Stimulated activated CD8-positive, alpha-beta memory T cell treated with anti-CD3 and anti-CD28 coated beads, Interleukin-4, amount 100 ng/mL, for 24 hours (primary cell): ENCODE measurements around the gene CEP76.
"Not testable (repeated sequence)": the region's sequence is repeated elsewhere in the genome, so short reads cannot be mapped to it uniquely, and the experiment has no call there.

Source experiments
- DNase-seq: peaks from one replicate; pipeline ENCODE4 v3.0.0-alpha.2; 2020; ENCODE audit warnings: low read depth

The CEP76 gene

DNA sequence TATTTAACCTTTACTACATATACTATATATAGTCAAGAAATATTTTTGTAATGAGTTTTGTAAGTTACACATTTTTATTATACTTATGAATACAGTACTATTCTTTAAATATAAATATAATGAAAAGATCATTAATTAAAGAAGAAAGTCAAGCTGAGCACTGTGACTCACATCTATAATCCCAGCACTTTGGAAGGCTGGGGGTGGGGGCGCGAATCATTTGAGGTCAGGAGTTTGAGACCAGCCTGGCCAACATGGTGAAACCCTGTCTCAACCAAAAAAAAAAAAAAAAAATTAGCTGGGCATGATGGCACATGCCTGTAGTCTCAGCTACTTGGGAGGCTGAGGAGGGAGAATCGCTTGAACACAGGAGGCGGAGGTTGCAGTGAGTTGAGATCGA, 58.8 kb downstream of the CEP76 start:
- not testable (repeated sequence) for DNase-seq

DNA sequence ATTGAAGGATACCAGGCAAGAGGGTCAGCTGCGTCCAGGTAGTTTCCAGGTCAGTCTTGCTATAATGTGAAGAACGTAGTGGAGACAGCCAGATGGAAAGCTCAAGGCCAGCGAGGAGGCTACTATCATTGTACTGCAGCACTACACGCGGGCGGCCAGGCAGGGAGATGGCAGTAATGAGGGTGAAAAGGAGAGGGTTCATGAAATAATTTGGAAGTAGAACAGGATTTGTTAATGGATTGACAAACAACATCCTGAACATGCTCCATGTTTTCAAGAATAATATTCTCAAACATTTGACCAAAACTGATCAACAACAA, 61.7 kb downstream of the CEP76 start:
- DNase-seq: no peak

DNA sequence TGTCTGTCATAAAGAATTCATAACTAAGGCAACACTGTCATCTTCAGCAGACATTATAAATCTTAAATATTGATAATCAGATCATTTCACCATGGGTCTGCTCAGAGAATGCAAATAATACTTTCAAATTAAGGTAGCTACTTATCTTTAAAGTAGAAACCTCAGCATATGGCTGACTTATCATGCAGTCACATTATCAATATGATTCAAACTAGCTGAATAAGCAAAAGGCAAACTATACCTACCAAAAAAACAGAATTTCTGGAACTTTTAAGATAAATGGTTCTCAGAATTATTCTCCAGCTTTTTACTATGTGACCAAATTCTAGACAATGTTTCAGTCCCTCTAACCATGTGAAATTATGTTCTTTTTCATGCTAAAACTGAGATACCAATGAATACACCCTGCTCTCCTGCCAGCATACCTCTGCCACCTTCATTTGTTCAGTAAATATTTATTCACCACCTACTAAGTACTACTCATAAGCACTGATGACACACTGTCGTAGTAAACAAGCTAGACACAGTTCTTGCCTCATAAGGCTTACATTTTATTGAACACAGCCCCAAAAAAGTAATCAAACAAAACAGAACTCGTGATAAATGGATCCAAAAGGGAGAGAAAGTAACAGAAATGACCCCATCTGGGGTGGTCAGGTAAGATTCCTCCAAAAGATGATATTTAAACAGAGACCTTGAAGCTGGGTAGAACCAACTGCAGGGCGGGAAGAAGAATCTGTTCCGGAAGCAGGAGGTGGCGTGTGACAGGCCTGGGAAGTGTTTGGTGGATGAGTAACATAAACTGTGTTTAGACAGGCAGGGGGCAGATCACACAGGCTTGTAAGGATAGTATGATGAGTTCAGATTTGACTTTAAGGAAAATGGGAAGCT, 62.3 kb downstream of the CEP76 start:
- no peak for DNase-seq

DNA sequence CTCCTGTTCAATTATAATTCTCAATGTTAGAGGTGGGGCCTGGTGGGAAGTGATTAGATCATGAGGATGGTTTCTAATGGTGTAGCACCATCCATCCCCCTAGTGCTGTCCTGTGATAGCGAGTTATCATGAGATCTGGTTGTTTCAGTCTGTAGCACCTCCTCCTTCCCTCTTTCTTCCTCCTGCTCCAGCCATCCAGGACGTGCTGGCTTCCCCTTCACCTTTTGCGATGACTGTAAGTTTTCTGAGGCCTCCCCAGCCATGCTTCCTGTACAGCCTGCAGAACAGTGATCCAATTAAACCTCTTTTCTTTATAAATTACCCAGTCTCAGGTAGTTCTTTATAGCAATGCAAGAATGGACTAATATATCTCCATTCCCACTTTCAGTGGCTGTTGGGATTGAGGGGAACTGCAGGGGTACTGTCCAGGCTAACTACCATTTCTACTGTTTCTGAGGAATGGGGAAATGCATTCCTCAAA, 63.8 kb downstream of the CEP76 start:
- no peak for DNase-seq

DNA sequence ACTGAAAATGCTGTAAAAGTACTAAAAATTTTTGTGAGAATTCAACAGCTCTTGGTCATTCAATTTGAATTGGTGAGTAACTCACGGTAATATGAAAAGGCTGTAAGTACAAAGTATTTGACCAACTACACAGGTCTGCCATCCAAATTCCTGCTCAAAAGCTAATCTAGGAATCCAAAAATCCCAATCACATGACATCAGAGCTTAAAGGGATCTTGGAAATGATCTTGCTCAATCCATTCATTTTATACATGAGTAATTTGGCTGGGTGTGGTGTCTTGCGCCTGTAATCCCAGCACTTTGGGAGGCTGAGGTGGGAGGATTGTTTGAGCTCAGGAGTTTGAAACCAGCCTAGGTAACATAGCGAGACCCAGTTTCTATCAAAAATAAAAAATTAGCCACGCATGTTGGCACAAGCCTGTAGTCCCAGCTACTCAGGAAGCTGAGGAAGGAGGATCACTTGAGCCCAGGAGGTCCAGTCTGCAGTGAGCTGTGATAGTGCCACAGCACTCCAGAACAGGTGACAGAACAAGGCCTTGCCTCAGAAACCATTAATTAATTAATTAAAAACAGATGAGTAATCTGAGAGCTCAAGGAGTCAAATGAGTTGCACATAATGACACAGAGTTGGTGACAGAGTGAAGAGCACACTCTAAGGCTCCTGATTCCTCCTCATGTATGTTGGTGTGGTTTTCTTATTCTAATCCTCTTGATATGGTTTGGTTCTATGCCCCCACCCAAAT, 64.5 kb downstream of the CEP76 start:
- DNase-seq: no peak

DNA sequence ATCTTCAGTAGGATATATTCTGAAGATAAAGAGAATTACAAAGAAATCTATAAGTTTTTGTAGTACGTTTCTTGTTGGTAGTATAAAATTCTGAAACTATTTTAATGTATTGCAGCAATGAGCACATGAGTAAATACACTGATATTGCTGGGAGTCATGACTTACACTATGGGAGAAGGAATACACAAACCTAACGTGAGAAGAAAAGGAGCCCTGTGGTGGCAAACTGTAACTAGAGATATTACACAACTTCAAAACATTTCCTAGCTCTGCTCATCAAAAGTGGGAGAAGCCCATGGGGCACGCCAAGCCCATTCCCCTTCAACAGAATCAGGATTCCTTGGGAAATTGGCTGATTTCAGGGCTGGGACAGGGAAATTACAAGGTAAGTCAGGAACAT, 65.1 kb downstream of the CEP76 start:
- no peak for DNase-seq

DNA sequence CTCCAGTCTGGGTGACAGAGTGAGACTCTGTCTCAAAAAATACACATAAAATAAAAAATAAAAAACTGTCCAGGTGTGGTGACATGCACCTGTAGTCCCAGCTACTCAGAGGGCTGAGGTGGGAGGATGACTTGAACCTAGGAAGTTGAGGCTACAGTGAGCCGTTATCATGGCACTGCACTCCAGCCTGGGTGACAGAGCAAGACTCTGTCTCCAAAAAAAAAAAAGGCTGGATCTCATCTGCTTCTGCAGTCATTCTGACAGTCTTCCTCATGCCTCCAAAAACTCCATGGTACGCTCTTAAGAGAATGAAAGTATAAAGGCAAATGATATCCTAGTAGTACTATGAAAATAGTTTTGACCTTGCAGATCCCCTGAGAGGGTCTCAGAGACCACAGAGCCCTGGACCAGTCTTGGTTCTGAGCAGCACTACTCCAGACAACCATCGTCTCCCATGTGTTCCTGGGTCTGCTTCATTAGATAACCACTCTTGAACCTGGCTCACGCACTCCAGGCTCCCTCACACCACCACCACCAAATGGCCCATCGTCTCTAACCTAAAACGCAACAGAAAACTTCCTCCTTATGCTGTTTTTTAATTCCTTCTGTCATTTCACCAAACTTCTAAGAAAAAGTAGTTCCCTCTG, 70.6 kb downstream of the CEP76 start:
- no peak for DNase-seq

DNA sequence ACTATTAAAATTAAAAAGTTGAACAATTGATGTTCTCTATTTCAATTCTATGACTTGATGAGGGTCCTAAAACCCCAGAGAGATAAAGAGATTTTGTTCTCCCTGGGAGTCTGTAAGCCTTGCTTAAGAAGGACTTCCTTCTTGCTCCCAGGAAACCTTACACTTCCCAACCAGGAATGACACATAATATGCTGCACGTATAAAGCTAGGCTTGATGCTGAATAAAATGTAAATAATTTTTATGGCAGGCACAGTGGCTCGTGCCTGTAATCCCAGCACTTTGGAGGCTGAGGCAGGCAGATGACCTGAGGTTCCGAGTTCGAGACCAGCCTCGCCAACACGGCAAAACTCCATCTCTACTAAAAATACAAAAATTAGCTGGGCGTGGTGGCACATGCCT, 72.4 kb downstream of the CEP76 start:
- DNase-seq: no peak

DNA sequence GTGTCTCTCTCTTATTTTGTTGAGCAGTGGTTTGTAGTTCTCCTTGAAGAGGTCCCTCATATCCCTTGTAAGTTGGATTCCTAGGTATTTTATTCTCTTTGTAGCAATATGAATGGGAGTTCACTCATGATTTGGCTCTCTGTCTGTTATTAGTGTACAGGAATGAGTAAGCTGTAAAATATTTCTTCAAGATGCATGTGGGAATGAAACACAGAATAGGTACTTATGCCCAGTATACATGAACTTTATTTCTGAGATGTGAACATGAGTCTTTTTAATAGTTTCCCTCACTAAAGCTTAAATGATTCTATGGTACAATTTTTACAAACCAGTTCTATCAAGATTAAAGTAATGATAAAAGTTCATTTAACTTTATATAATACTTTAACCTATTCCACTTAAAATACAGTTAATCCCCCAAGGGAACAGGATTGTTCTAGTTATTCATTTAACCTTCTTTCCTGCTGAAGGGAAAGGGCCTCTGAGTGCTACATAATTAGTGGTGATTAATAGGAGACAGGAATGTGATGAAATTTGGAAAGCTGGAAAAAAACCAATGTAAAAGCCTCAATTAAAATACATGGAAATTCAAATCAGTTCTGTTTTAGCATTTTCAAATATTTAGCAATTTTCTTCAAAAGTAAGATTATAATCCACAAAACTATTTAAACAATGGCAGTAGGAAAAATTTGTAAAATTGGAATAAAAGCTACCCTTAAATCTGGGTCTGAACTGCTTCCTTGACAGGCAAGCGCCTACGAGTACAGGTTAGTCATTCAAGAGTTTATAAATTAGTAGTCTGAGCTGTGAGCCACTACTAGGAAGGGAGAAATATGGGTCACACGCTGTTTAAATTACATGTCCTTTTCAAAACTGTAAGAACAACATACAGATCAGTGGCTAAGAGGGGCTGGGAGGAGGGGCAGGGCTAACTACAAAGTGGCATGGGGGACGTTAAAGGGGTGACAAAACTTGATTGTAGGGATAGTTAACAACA, 73.5 kb downstream of the CEP76 start:
- no peak for DNase-seq

DNA sequence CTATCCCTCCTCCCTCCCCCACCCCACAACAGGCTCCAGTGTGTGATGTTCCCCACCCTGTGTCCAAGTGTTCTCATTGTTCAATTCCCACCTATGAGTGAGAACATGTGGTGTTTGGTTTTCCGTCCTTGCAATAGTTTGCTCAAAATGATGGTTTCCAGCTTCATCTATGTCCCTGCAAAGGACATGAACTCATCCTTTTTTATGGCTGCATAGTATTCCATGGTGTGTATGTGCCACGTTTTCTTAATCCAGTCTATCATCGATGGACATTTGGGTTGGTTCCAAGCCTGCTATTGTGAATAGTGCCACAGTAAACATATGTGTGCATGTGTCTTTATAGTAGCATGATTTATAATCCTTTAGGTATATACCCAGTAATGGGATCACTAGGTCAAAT, 75.3 kb downstream of the CEP76 start:
- DNase-seq: not testable (repeated sequence)

DNA sequence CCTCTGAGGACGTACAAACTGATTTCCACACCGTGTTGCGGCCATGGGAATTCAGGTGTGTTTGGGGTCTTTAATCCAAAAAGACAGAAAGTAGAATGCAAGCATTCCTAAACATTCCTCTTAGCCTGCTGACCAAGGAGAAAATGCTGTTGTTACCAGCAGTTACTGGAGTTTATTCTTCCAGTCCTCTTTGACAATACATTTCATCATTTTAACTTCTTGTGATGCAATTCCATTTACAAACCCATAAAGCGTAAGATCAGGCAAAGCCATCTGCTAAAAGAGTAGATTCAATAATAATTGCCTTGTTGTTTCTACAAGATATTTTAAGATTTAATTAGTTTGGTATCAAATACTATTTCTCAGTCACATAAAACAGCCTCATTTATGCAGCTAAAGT, 77.3 kb downstream of the CEP76 start:
- DNase-seq: no peak
